GM10248 (cell line): ENCODE results near the gene TMEM106B.

Source experiments
- CTCF ChIA-PET: fragments of 300-600 bp; sonication (Branson Sonifier 250); formaldehyde crosslinking; extraction: SDS; loops from one replicate; lab custom pipeline; 2021; ENCODE audit warnings: antibody characterized with exemption; lab: Yijun Ruan, JAX
- POLR2A ChIA-PET: fragments of 350-650 bp; sonication (Branson Sonifier 250); formaldehyde crosslinking; extraction: SDS; loops from one replicate; lab custom pipeline; 2020; ENCODE audit warnings: antibody characterized with exemption; lab: Yijun Ruan, JAX
- DNase-seq: peaks from one replicate; pipeline ENCODE4 v3.0.0; 2012; ENCODE audit errors: extremely low spot score
- CTCF ChIP-seq: IDR thresholded peaks from 2 replicates; pipeline ENCODE4 v1.5.1; 2012; ENCODE audit warnings: mild to moderate bottlenecking, low read depth; ENCODE audit errors: extremely low read depth, missing control alignments, control extremely low read depth

Gene TMEM106B

GRCh38 chr7:12194426-12194825, 16.7 kb upstream of the TMEM106B start:
- CTCF ChIA-PET: no interaction called here
- no peak for DNase-seq
- no peak for TF ChIP-seq CTCF
- POLR2A ChIA-PET: no interaction called here

- ChIA-PET CTCF (no interaction called here), POLR2A (no interaction called here)
- no peak for DNase-seq
These were observed 14.7 kb upstream of the TMEM106B start for GRCh38 chr7:12196386-12196785.

GRCh38 chr7:12199363-12199762, 11.7 kb upstream of the TMEM106B start:
- DNase-seq: no peak
- CTCF ChIA-PET: interaction anchor here (1.0 to 1.5 kb wide), 2 partner anchors 8 to 9 kb away, joined by 5 to 6 read pairs; no protein-coding TSS in a partner anchor
- POLR2A ChIA-PET: no interaction called here
- TF ChIP-seq CTCF: no peak

More at GRCh38 chr7:12196386-12196785, 14.7 kb upstream of the TMEM106B start:
- no peak for TF ChIP-seq CTCF

- ChIA-PET CTCF (interaction anchor here (1.3 to 1.5 kb wide), 2 partner anchors 8 to 12 kb away, joined by 4 to 5 read pairs; no protein-coding TSS in a partner anchor), POLR2A (no interaction called here)
- DNase-seq: no peak
- no peak for TF ChIP-seq CTCF
These were observed 4.0 kb upstream of the TMEM106B start for GRCh38 chr7:12207046-12207445.

GRCh38 chr7:12209221-12209620, 1.9 kb upstream of the TMEM106B start:
- ChIA-PET POLR2A (no interaction called here), CTCF (interaction anchor here (0.9 kb wide), 1 partner anchor 12 kb away, joined by 3 read pairs; no protein-coding TSS in a partner anchor)
- no peak for DNase-seq
- TF ChIP-seq CTCF: no peak

GRCh38 chr7:12210179-12211053, 678 bp upstream of the TMEM106B start:
- ChIA-PET CTCF (interaction anchor here (0.9 to 1.5 kb wide), 3 partner anchors 19 to 82 kb away, joined by 4 to 5 read pairs (median 4); no protein-coding TSS in a partner anchor), POLR2A (no interaction called here)
- TF ChIP-seq CTCF: no peak
- no peak for DNase-seq
